ENCODE results near the gene ATG13.
A peak's percentile ranks its signal among the peaks of the same experiment; 100 is the strongest.
"Not testable (repeated sequence)": the region's sequence is repeated elsewhere in the genome, so short reads cannot be mapped to it uniquely, and the experiment has no call there.

ATG13 gene

DNA sequence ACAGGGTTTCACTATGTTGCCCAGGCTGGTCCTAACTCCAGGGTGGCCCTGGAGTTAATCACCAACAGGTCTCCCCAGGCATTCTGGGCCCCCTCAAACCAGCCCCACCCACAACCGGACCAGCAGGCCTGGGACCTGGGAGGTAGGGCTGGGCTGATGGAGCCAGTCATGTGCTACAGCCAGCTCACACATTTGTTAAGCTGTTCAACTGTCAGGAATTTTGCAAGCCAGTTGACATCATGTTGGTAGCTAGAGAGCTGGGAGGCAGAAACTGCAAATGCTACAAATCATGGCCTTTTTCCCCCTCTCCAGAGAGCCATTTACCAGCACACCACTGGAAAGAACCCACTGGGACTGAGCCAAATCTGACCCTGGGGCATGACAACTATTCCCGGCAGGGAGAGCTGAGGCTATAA, 76.3 kb downstream of the ATG13 start:
- Mint-ChIP-seq H3K27me3 (no peaks in the 10 kb centered on the region), H3K9me3 (no peaks in the 10 kb centered on the region), H3K36me3 (ENCODE audit: insufficient read depth) (peaks cover 72% of the 10 kb centered on the region), H3K4me3 (no peak overlapping the region), H3K27ac (peak overlapping the region; percentile 92 to 93), H3K4me1 (ENCODE audit: low read depth in 2 of 2) (peaks cover 28 to 36% of the 10 kb centered on the region in 2 donors)
- ATAC-seq (replicated peaks) = no peak
- DNase-seq = no peak

DNA sequence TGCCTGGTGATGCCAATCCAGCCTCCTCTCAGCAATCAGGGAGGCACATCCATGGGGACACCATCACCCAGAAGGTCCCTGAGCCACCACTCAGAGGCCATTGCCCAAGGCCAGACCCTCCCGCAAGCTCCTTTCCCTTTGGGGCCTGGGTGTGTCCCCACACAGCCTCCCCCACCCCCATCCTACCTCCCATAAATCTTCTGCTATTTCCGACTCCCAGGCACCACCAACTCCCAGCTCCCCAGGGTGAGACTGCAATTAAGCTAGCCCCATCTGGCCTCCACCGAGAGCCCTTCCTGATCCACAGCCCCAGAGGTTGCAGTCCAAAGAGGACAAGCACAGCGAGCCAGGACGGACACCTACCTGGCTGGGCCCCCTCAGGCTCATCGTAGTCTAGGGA, 76.7 kb downstream of the ATG13 start:
- H3K9me3 Mint-ChIP-seq = no peaks in the 10 kb centered on the region
- DNase-seq (no peak), ATAC-seq (replicated peaks) (no peak)
- H3K4me3 Mint-ChIP-seq = no peak overlapping the region
- H3K36me3 Mint-ChIP-seq (ENCODE audit: insufficient read depth) = peaks cover 68% of the 10 kb centered on the region
- peaks cover 32 to 41% of the 10 kb centered on the region in 2 donors for H3K4me1 Mint-ChIP-seq (ENCODE audit: low read depth in 2 of 2)
- H3K27ac Mint-ChIP-seq = peak overlapping the region; percentile 92 to 93
- H3K27me3 Mint-ChIP-seq = no peaks in the 10 kb centered on the region

DNA sequence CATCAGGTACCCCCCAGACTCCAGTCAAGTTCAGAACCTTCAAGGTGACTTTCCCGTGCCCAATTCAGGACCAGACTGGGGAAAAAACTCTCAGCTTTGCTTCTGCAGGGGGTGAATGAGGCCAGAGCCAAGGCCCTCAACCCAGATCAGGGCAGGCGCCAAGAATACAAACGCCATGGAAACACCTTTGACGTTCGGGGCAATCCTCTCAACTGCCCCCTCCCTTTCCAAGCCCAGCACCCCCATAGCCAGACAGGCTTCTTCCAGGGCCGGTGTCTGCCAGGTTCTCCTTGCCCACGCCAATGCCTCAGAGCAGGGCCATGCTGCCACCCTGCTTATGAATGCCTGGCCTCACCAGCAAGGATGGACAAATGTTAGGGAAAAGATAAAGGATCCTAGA, 77.3 kb downstream of the ATG13 start:
- H3K4me1 Mint-ChIP-seq (ENCODE audit: low read depth in 2 of 2) = peaks cover 34 to 44% of the 10 kb centered on the region in 2 donors
- no peak for ATAC-seq (replicated peaks)
- H3K9me3 Mint-ChIP-seq = no peaks in the 10 kb centered on the region
- H3K27ac Mint-ChIP-seq = peak overlapping the region; percentile 92 to 93
- H3K27me3 Mint-ChIP-seq = no peaks in the 10 kb centered on the region
- peaks cover 66% of the 10 kb centered on the region for H3K36me3 Mint-ChIP-seq (ENCODE audit: insufficient read depth)
- no peak overlapping the region for H3K4me3 Mint-ChIP-seq
- DNase-seq = no peak

DNA sequence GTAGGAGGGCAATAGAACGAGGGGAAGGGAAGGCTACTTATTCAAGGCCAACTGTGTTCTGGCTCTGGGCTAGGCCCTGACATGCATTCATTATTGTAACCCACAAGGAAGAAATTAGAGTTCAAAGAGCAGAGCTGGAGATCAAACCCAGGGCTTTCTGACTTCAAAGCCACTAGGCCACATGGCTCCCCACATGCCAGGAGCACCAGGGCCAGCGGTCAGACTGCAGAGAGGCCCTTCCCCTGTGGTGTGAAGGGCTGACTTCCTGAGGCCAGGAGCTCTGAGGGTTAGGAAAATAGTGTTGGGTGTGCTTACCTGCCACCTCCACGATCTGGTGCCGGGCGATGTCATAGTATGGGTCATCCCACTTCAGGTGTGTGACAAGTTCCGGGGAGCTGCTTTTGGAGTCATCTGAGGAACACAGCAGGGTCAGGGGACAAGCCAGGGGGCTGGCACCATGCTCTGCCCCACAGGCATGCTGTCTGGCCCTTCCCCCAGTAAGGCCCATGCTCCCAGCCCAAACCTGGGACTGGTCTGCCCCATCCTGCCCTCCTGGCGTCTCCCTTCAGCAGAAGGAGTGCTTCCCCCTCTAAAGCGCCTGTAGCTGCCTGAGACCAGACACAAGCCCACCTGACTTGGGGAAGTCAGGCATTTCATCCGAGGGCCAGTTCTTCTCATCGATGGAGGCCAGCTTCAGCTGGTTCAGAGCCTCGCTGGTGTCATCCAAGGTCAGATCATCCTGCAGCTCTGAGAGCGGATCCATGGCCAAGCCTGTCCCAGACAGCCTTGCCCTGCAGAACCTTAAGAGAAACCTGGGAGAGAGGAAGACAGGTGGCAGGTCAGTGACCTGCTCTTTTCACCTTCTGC, 78.2 kb downstream of the ATG13 start:
- H3K4me1 Mint-ChIP-seq (ENCODE audit: low read depth in 2 of 2) = peaks cover 37 to 46% of the 10 kb centered on the region in 2 donors
- no peak overlapping the region for H3K4me3 Mint-ChIP-seq
- H3K9me3 Mint-ChIP-seq = no peaks in the 10 kb centered on the region
- H3K36me3 Mint-ChIP-seq (ENCODE audit: insufficient read depth) = peaks cover 60% of the 10 kb centered on the region
- no peak for DNase-seq
- no peaks in the 10 kb centered on the region for H3K27me3 Mint-ChIP-seq
- no peak for ATAC-seq (replicated peaks)
- peak overlapping the region; percentile 92 to 93 for H3K27ac Mint-ChIP-seq

DNA sequence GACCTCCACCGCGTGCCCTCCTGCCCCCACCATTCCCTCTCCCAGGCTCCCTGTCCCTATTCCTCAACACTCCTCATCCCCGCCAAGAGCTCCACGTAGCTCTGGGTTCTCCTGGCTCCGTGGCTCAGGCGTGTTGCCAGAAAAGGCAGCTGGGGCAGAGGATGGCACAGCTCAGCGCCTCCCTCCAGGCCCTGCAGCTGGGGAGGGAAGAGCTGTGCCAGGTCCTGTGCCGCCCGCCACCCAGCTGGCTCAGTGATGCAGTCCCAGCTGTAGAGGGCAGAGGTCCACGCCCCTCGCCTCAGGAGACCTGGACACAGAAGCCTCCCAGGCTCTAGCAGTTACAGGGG, 78.8 kb downstream of the ATG13 start:
- ATAC-seq (replicated peaks) (no peak), DNase-seq (no peak)
- Mint-ChIP-seq H3K27me3 (no peaks in the 10 kb centered on the region), H3K36me3 (ENCODE audit: insufficient read depth) (peaks cover 58% of the 10 kb centered on the region), H3K9me3 (no peaks in the 10 kb centered on the region), H3K27ac (no peak overlapping the region), H3K4me3 (no peak overlapping the region), H3K4me1 (ENCODE audit: low read depth in 2 of 2) (peaks cover 38 to 45% of the 10 kb centered on the region in 2 donors)

DNA sequence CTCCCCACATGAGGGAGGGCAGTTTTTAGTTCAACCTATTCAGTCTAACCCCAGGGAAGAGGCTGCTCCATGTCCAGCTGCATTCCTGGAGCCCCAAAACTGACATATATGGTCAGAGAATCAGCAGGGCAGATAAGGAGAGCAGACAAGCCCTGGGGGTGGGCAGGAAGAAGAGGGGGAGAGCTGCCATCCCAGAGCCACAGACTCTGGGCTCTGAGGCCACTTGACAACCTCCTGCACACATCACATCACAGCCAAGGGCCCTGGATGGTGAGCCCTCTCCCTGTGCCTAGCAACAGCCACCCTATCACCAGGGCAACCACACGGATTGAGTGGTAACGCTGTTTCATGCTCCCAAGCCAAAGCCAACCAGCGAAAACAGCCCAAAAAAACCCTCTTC, 80.0 kb downstream of the ATG13 start:
- Mint-ChIP-seq H3K9me3 (no peaks in the 10 kb centered on the region), H3K27me3 (no peaks in the 10 kb centered on the region), H3K4me3 (no peak overlapping the region), H3K4me1 (ENCODE audit: low read depth in 2 of 2) (peaks cover 45 to 52% of the 10 kb centered on the region in 2 donors), H3K27ac (peak overlapping the region; percentile 77 to 87), H3K36me3 (ENCODE audit: insufficient read depth) (peaks cover 48% of the 10 kb centered on the region)
- ATAC-seq (replicated peaks) (no peak), DNase-seq (no peak)

DNA sequence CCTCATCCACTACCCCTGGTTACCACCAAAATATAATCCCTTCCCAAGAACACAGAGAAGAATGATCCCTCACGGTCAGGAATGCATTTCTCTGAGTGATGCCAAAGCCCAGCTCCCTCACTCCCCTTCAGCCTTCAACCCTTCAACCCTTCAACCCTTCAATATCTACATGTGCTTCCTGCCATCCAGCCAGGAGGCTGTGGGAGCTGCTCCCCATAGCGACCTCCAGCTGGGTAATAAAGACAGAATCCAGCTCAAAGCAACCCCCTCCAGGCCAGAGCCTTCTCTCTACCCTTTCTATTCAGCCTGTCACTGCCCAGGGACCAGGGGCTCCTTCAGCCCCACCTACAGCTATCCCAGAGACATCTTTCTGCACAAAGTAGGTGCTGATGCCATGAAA, 80.4 kb downstream of the ATG13 start:
- Mint-ChIP-seq H3K27ac (peak overlapping the region; percentile 77 to 87), H3K36me3 (ENCODE audit: insufficient read depth) (peaks cover 43% of the 10 kb centered on the region), H3K9me3 (no peaks in the 10 kb centered on the region), H3K4me1 (ENCODE audit: low read depth in 2 of 2) (peaks cover 48 to 56% of the 10 kb centered on the region in 2 donors), H3K4me3 (peak overlapping the region; percentile 96 to 100), H3K27me3 (no peaks in the 10 kb centered on the region)
- DNase-seq = no peak
- ATAC-seq (replicated peaks) = no peak

DNA sequence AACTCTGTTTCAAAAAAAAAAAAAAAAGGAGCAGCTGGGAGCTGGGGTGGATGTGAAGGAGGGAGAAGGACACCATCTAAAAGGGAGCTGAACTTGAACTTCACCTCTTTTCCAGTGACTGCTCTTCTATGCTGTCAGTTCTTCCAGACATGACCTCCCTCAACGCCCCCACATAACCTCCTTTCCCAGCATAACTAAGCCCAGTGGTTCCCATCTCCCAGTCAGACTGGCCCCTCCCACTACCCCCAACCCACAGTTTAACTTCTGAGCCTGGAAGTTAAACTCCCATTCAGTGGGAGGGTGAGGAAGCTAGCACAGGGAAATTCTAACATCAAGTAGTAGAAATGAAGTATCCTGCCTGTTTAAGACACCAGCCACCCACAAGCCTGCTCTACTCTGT, 81.2 kb downstream of the ATG13 start:
- peaks cover 53 to 62% of the 10 kb centered on the region in 2 donors for H3K4me1 Mint-ChIP-seq (ENCODE audit: low read depth in 2 of 2)
- H3K27me3 Mint-ChIP-seq = no peaks in the 10 kb centered on the region
- peak overlapping the region in 1 of 2 donors; percentile 87 for H3K27ac Mint-ChIP-seq
- ATAC-seq (replicated peaks) = no peak
- no peak for DNase-seq
- peaks cover 41% of the 10 kb centered on the region for H3K36me3 Mint-ChIP-seq (ENCODE audit: insufficient read depth)
- peak overlapping the region; percentile 96 to 100 for H3K4me3 Mint-ChIP-seq
- no peaks in the 10 kb centered on the region for H3K9me3 Mint-ChIP-seq

DNA sequence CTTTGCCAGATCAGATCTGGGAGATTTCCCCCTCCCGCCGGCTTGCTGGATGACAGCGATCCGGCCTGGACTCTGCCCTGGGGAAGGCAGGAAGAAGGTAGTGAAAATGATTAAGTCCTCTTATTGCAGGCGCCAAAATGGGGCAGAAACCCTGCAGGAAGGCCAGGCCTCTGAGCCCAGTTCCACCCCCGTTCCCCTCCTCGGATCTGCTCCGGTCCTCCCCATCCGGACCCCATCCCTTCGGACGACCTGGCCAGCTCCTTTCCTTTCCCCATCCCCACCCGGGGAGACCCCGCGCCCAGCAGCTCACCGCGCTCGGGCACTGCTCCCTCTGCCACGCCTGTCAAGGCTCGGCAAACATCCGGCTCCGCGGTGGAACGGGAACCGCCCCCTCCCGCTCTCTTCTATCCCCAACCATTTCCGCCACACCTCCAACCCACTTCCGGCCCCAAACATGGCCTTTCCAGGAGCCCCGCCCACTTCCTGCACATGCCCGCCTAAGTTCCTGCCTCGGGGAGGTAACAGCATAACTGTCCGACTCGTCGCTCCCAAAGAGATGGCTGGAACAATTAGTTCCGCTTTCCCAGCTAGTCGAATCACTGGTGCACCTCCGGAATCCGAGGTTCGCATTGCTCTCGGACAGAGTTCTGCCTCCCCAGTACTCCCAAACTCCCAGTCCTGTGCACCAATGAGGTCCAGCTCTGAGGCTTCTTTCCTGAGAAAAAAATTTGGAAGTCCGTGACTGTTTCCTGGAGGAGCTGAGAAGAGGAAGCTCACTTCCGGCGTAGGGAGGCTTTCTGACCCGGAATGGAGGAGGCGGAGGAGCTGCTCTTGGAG, 83.1 kb downstream of the ATG13 start, which contains the start of the genes ARHGAP1 and ZNF408:
Gene ARHGAP1 (minus strand): TSS at position 379 of the 837 bp plus-strand sequence. CDS start 4,512 bp downstream, outside the sequence.
Gene ZNF408 (plus strand): TSS at position 791 of the 837 bp plus-strand sequence. CDS start 17 bp downstream, at position 808.
- no peaks in the 10 kb centered on the region for H3K9me3 Mint-ChIP-seq
- H3K27ac Mint-ChIP-seq = peak within 1 kb of the TSS; percentile 97 to 98
- H3K4me3 Mint-ChIP-seq = peak within 1 kb of the TSS; percentile 96 to 100
- no peaks in the 10 kb centered on the region for H3K27me3 Mint-ChIP-seq
- DNase-seq = peak; percentile 98 to 99 (median 98)
- peaks cover 38% of the 10 kb centered on the region for H3K36me3 Mint-ChIP-seq (ENCODE audit: insufficient read depth)
- peaks cover 43 to 54% of the 10 kb centered on the region in 2 donors for H3K4me1 Mint-ChIP-seq (ENCODE audit: low read depth in 2 of 2)
- ATAC-seq (replicated peaks) = peak; percentile 97

DNA sequence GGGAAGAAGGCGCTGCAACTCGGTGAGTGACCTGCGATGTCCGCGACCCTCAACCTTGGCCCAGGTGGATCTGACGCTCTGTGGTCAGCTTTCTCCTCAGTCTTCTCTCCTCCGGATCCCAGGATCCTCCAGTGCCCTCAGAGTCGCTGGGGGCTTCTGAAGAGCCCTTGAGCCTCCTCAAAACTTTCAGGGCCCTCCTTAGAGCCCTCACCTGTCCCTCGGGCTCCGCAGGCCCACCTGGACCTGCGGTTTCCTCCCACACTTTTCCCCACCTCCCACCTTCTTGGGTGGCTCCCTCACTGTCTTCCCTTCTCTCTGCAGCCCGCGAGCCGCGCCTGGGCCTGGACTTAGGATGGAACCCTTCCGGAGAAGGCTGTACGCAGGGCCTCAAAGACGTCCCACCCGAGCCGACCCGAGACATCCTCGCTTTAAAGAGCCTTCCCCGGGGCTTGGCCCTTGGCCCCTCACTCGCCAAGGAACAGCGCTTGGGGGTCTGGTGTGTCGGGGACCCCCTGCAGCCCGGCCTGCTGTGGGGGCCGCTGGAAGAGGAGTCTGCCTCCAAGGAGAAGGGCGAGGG, 83.8 kb downstream of the ATG13 start:
- Mint-ChIP-seq H3K27ac (peak overlapping the region; percentile 97 to 98), H3K27me3 (no peaks in the 10 kb centered on the region), H3K9me3 (no peaks in the 10 kb centered on the region), H3K4me3 (peak overlapping the region; percentile 96 to 100), H3K36me3 (ENCODE audit: insufficient read depth) (peaks cover 31% of the 10 kb centered on the region), H3K4me1 (ENCODE audit: low read depth in 2 of 2) (peaks cover 41 to 50% of the 10 kb centered on the region in 2 donors)
- no peak for ATAC-seq (replicated peaks)
- DNase-seq = no peak

DNA sequence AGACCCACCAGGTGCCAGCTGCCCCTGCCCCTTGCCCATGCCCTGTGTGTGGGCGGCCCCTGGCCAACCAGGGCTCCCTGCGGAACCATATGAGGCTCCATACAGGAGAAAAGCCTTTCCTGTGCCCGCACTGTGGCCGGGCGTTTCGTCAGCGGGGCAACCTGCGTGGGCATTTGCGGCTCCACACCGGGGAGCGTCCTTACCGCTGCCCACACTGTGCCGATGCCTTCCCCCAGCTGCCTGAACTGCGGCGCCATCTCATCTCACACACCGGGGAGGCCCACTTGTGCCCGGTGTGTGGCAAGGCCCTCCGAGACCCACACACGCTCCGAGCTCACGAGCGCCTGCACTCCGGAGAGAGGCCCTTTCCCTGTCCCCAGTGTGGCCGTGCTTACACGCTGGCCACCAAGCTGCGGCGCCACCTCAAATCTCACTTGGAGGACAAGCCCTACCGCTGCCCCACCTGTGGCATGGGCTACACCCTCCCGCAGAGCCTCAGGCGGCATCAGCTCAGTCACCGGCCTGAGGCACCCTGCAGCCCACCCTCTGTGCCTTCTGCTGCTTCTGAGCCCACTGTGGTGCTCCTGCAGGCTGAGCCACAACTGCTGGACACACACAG, 87.8 kb downstream of the ATG13 start:
- no peak overlapping the region for H3K27ac Mint-ChIP-seq
- no peaks in the 10 kb centered on the region for H3K27me3 Mint-ChIP-seq
- H3K4me3 Mint-ChIP-seq = no peak overlapping the region
- ATAC-seq (replicated peaks) = no peak
- DNase-seq = no peak
- peaks cover 35% of the 10 kb centered on the region for H3K36me3 Mint-ChIP-seq (ENCODE audit: insufficient read depth)
- no peaks in the 10 kb centered on the region for H3K9me3 Mint-ChIP-seq
- peaks cover 18 to 28% of the 10 kb centered on the region in 2 donors for H3K4me1 Mint-ChIP-seq (ENCODE audit: low read depth in 2 of 2)

DNA sequence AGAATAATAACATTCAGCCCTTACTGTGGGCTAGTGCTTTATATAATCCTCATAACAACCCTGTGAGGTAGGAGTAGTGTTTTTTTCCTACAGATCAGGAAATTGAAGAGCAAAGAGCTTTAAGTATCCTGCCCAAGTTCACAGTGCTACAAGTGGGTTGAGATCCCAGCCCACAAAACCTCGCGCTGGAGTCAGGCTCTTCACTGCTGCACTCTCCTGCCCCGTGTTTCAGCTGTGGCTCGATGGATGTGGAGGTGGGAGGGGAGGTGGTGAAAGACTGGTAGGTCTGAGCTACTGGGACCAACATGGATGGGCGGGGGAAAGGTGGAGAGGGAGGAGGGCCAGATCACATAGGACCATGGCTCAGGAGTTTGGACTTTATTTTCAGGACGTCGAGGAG, 89.5 kb downstream of the ATG13 start:
- Mint-ChIP-seq H3K36me3 (ENCODE audit: insufficient read depth) (peaks cover 28% of the 10 kb centered on the region), H3K9me3 (no peaks in the 10 kb centered on the region), H3K27ac (peak overlapping the region in 1 of 2 donors; percentile 32), H3K4me1 (ENCODE audit: low read depth in 2 of 2) (peaks cover 8 to 12% of the 10 kb centered on the region in 2 donors), H3K27me3 (no peaks in the 10 kb centered on the region), H3K4me3 (no peak overlapping the region)
- no peak for ATAC-seq (replicated peaks)
- DNase-seq = no peak

DNA sequence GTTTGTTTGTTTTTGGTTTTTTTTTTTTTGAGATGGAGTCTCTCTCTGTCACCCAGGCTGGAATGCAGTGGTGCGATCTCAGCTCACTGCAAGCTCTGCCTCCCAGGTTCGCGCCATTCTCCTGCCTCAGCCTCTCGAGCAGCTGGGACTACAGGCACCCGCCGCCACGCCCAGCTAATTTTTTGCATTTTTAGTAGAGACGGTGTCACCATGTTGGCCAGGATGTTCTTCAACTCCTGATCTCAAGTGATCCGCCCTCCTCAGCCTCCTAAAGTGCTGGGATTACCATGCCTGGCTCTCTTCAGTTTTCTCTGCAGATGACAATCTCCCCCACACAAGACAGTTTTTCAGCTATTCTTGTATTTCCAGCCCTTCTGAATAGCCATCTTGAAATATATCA, 92.0 kb downstream of the ATG13 start:
- H3K4me3 Mint-ChIP-seq; DNase-seq; H3K9me3 Mint-ChIP-seq; ATAC-seq (replicated peaks); H3K27me3 Mint-ChIP-seq; H3K4me1 Mint-ChIP-seq (ENCODE audit: low read depth in 2 of 2): not testable (repeated sequence)
- H3K27ac Mint-ChIP-seq = peak overlapping the region in 1 of 2 donors; percentile 55
- peaks cover 14% of the 10 kb centered on the region for H3K36me3 Mint-ChIP-seq (ENCODE audit: insufficient read depth)

Measured in effector memory CD8-positive, alpha-beta T cell (primary cell).